Glomerular visceral epithelial cell (primary cell): ENCODE results near the gene PNMA6E.

Experiments used
- DNase-seq: peaks from one replicate; pipeline ENCODE4 v3.0.0-alpha.2; 2016; ENCODE audit errors: extremely low spot score

The PNMA6E gene

DNA sequence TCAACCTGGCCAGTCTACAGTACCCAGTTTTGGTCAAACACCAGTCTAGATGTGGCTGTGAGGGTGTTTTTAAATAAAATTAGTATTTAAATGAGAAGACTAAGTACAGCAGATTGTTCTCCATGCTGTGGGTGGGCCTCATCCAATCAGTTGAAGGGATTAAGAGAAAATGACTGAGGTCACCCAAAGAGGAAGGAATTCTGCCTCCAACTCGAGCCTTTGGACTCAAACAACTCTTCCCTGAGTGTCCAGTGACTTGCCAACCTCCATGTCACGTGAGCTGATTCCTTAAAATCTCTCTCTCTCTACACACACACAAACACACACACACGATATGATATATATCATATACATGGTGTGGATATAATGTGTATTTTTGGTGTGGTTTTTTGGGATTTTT, 34.7 kb upstream of the PNMA6E start:
- no peak for DNase-seq

- DNase-seq = peak; percentile 8
These were observed 33.7 kb upstream of the PNMA6E start for GRCh38 chrX:153434801-153435200.

- no peak for DNase-seq
These were observed 32.7 kb upstream of the PNMA6E start for GRCh38 chrX:153433781-153434285.

GRCh38 chrX:153433161-153433680, 32.1 kb upstream of the PNMA6E start:
- DNase-seq = no peak

DNA sequence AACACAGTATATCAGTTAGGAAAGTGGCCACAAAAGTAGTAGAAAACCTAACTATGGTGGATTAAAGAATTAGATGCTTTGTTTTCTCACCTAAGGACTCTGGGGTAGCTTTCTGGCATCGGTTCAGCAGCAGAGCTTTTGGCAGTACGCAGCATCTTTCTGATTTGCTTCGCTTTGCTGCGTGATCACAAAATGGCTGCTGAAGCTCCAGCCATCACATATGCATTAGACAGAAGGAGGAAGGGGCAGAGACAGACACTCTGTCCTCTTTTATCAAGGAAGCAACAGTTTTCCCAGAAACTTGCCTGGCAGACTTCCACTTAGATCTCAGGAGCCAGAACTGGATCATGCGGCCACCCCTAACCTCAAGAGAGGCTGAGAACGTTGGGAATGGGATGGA, 29.6 kb upstream of the PNMA6E start:
- no peak for DNase-seq

DNA sequence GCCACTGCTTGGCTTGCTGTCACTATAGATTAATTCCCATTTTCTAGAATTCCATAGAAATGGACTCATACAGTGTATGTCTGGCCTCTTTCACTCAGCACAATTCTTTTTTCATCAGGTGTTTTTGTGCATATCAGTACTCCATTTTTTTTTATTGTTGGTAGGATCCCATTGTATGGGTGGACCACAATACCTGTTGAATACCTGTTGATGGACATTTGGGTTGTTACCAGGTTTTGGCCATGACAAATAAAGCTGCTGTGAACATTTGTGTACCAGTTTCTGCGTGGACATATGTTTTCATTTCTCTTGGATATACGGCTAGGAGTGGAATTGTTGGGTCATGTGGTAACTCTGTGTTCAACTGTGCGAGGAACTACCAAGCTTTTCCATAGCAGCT, 25.1 kb upstream of the PNMA6E start:
- no peak for DNase-seq

- no peak for DNase-seq
These were observed 22.5 kb upstream of the PNMA6E start for GRCh38 chrX:153423652-153424051.

DNA sequence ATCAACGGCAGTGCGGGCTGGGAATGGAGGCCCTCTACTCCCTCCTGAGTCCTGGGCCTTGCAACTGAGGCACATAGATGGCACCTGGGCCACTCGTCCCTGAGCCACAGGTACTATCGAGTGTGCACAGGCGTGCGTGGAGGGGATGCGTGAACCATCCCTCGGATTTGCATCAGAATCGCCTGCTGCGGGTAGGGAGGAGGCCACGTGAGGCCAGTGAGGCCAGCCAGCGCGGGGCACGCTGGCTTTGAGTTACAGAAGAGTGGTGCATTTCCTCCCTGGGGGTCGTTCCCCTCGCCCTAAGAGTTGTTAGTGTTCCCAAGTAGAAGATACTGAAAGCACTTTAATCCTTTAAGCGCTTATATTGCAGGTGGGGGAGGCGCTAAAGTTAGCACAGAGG, 20.7 kb upstream of the PNMA6E start:
- no peak for DNase-seq

DNA sequence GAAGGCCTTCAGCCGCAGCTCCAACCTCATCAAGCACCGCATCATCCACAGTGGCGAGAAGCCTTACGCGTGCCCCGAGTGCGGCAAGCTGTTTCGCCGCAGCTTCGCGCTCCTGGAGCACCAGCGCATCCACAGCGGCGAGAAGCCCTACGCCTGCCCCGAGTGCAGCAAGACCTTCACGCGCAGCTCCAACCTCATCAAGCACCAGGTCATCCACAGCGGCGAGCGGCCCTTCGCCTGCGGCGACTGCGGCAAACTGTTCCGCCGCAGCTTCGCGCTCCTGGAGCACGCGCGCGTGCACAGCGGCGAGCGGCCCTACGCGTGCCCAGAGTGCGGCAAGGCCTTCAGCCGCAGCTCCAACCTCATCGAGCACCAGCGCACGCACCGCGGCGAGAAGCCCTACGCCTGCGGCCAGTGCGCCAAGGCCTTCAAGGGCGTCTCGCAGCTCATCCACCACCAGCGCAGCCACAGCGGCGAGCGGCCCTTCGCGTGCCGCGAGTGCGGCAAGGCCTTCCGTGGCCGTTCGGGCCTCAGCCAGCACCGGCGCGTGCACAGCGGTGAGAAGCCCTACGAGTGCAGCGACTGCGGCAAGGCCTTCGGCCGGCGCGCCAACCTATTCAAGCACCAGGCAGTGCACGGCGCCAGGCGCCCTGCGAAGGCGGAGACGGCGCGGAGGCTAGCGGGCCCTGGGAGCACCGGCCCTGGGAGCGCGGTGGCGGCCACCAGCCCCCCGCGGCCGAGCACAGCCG, 19.9 kb upstream of the PNMA6E start:
- no peak for DNase-seq

DNA sequence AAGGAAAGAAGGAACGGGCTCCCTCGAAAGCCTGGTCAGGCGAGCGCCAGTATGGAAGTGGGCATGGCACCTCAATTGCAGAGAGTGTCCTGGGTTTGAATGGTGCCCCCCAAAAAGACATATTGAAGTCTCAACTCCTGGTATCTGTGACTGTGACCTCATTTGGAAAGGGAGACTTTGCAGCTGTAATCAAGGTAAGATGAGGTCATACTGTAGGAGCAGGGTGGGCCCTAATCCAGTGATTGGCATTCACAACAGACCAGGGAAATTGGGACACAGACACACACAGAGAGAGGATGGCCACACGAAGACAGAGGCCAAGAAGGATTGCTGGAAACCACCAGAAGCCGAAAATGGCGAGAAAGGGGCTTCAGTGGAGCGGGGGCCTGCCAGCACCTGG, 16.5 kb upstream of the PNMA6E start:
- no peak for DNase-seq

DNA sequence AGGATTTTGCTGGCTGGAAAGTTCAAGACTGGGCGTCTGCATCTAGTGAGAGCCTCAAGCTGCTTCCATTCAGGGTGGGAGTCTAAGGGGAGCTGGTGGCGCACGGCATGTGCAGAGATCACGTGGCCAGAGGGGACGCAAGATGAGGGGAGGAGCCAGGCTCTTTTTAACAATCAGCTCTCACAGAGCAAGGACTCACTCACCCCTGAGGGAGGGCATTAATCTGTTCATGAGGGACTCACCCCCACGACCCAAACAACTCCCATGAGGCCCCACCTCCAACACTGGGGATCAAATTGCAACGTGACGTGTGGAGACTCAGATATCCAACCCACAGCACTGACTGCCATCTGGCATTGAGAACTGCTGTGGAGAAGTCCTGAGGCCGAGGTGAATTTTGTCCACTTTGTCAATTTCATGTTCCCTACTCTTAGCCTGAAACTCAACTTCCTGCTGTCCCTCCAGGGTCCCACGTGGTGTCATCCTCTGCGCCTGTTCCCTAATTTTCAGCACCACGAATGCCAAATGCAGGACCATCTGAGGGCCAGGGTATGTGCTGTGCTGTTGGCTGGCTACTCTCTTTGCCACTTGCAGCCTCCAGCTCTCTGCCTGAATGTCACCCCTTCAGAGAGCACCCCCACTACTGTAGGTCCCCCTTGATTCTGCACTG, 15.8 kb upstream of the PNMA6E start:
- no peak for DNase-seq

GRCh38 chrX:153414856-153415510, 13.8 kb upstream of the PNMA6E start:
- DNase-seq = no peak

- DNase-seq = no peak
These were observed 12.6 kb upstream of the PNMA6E start for GRCh38 chrX:153413731-153414130.

GRCh38 chrX:153412746-153413720, 11.9 kb upstream of the PNMA6E start:
- DNase-seq = no peak

DNA sequence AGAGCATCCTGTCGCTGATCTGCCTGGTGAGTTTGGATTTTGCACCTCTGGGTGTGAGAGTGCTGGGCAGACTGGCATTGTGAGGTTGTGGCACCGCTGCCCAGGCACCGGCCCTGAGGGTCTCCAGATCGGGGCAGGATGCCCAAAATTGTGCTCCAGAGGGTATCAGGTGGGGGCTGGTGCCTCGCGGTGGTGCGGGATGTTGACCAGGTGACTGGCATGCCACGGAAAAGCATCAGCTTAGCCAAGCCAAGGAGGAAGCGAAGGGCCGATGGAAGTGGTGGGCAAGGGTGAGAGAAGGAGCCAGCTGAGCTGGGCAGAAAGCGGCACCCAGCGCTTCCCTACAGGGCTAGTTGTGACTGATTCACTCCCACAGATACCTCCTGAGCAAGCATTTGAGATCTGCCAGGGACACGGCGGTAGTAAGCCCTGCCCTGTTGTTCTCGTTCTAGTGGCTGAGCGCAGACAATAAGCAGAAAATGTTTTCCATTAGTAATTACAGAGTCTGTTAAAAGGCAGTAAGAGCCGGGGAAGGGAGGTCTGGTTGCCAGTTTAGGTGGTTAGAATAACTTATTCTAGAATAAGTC, 10.9 kb upstream of the PNMA6E start:
- DNase-seq = no peak

DNA sequence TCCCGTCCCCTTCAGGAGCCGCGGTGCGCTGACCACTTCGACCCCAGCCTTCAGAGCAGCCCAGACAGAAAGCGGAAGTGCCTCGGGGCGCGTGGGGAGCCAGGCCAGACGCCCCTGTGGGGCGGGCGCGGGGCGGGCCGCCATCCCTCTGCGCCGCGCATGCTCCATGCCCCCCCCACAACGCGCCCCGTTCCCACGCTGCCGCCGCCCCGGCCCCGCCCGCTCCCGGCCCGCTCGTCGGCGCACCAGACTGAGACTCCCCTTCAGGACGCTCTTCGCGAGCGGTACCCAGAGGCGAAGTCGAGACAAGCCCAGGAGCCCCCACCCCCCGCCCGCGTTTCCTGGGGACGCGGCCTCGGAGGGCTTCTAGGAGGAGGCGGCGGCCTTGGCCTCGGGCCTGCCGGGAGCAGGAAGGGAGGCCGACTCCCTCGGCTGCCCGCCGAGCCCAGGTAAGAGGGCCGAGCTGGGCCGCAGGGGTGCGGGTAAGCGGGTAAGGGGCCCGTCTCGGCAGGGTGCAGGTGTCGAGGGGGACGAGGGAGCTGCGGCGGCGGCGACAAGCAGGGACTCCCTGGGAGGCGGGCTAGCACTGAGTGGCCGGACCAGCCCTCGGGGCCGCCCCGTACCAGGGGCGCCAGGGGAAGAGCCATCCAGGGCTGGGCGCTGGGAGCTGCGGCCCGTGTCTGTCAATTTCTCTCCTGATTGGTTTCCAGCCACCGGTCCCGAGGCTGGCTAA, 10.3 kb upstream of the PNMA6E start, which contains the start of gene ZFP92:
Gene ZFP92 (plus strand): TSS at position 218 of the 733 bp plus-strand sequence. CDS start 6,851 bp downstream, outside the sequence.
- no peak for DNase-seq

DNA sequence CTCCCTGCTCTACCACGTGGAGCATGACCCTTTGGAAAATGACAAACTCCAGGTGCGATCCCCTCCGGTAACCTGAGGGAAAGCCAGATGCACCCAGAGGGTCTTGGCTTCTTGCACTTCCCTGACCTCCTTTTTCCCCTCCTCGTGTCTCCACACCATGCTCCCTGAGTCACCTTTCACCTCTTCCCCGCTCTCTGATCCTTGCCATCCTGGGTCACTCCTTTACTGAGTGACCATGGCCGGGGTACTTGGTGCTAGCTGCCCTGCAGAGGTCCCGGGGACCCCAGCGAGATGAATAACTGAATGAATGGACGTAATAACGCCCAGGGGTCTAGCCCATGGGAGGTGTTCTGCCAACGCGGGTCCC, 9.7 kb upstream of the PNMA6E start:
- DNase-seq = no peak

GRCh38 chrX:153410373-153410772, 9.2 kb upstream of the PNMA6E start:
- DNase-seq = no peak

- no peak for DNase-seq
These were observed 8.4 kb upstream of the PNMA6E start for GRCh38 chrX:153409414-153410101.
